HG03060 (cell line): ENCODE data around the gene OSGIN1.

ENCODE experiments used
- ATAC-seq: cut with Tn5 transposase; IDR thresholded peaks from one replicate; pipeline ENCODE4 v1.9.1; 2021; ENCODE audit warnings: low read depth, moderate number of reproducible peaks; ENCODE audit not compliant: unreplicated experiment

Gene OSGIN1, protein sequence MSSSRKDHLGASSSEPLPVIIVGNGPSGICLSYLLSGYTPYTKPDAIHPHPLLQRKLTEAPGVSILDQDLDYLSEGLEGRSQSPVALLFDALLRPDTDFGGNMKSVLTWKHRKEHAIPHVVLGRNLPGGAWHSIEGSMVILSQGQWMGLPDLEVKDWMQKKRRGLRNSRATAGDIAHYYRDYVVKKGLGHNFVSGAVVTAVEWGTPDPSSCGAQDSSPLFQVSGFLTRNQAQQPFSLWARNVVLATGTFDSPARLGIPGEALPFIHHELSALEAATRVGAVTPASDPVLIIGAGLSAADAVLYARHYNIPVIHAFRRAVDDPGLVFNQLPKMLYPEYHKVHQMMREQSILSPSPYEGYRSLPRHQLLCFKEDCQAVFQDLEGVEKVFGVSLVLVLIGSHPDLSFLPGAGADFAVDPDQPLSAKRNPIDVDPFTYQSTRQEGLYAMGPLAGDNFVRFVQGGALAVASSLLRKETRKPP

DNA sequence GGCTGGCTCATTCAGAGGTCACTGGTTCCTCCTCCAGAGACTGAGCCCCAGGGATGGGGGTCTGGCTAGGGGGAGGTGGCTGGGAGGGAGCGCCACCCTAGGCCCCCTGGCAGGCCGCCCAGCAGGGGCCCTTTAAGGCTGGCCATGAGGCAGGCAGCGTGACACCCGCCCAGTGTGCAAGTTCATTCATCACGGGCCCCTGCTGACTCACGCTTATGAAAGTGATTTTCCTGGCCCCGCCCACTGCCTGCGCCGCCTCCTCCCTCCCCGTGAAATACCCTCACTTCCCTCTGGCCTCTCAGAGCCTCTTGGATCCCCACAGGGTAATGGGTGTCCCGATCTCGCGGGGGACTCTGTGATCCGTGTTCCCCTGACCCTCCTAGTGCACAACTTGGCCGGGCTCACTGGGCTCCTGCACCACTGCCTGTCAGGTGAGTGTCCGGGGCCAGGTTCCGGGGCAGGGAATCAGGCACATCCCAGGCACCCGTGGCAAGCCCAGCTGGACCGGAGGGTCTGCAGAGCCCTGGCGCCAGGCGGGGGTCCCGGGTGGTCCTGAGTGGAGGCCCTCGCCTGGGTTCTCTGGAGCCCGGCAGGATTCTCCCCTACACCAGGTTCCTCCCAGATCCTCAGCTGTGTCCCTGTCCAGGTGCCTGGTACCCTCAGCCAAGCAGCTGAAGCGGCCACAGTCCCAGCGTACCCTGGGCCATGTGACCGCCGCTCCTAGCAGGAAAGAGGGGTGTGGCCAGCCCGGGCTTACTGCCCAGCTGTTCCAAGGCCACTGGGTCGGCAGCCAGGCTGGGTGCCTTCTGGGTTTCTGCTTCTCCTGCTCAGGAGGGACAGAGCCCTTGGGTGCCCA lies at the start of gene OSGIN1:
OSGIN1 (plus strand) TSS at position 301 of the 856 bp plus-strand sequence. CDS start 4,432 bp downstream, outside the sequence.
- ATAC-seq: no peak

DNA sequence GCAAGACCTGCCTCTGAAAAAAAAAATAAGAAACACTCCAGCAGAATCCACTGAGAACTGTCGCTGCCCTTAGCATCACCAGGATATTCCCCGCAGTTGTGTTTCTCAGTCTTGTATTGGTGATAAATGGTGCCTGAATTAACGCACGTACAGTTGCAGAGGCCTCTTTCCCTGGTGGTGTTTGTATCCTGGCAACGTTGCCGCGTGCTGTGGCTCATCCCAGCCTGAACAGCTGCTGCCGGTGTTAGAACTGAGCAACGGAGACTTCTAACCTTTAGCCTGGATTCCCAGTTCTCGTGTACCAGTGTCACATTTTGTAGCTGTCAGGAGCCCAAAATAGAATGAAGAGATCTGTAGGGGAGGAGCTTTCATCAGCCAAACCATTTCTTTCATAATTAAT lies 49.3 kb upstream of the OSGIN1 start:
- no peak for ATAC-seq

DNA sequence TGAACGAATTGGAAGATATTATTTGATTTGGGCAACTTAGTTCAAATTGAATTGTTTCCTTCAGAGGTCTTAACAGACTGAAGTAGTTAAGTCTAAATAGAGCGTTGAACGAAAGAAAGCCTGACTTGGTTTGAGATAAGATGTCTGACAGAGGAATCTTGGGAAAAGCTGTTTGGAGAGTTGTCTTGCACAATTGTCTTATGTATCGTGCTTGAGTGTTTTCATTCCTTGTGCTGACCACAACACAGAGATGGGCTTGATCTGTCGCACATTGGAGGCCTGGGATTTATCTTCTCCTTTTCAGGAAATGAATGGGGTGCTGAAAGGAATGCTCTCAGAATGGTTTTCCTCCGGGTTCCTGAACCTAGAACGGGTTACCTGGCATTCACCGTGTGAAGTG lies 46.4 kb upstream of the OSGIN1 start:
- ATAC-seq: no peak

DNA sequence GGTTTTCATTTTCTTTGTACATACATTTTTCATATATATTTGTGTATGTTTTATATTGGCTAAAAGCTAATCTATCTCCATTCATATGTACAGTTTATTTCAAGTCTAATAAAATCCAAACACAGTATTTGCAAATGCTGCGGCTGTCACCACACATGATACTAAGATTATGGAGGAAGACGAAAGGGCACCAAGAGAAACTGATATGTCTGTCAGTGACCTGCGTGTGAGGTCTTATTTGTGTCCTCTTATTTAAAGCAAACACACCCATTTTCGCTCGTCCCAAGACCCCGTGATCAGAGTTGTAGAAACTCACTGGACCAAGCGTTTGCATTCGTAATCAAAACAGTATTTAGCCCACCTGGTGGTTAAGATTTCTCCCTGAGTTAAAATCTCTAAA lies 45.9 kb upstream of the OSGIN1 start:
- ATAC-seq: no peak

DNA sequence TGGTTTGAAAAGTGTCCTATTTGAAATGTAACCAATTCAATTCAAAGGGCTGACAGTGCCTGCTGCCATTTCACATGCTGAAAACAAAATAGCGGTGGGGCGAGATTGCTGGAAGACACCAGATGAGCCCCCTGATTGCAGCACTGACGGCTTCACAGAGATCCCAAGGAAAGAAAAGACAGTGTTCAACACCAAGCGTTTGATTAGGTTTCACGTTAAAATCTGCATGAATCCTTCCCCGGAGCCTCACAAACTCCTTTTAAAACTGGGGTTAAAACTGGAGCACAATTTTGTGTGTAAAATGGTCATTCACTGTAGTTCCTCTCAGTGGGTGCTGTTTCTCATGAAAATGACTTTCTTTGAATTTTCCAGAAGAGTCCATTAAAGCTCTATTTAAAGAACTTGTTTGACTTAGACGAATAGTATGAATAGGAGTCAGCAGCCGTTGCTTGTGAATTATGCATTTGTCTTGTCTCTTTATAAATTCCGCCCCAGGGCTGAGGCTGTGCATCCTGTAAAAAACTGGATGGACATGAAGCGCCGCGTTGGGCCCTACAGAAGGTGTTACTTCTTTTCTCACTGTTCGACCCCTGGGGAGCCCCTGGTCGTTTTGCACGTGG lies 45.3 kb upstream of the OSGIN1 start:
- ATAC-seq: no peak

DNA sequence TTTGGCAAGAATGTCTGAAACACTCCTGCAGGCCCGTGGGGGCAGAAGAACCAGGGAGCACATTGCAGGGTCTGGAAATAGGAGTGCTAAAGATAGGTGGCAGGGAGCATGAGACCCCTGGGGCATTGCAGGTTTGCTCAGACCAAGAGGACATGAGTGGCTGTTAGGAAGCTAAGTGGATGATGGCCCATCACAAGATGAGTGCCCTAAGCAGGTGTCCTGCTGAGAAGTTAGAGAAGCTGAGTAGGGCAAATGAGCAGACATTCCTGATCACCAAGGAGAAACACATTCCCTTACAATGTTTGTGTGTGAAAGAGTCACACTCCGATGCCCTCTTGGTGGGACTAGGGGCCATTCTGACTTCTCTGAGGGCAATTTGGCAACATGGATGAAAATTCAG lies 44.2 kb upstream of the OSGIN1 start:
- no peak for ATAC-seq

DNA sequence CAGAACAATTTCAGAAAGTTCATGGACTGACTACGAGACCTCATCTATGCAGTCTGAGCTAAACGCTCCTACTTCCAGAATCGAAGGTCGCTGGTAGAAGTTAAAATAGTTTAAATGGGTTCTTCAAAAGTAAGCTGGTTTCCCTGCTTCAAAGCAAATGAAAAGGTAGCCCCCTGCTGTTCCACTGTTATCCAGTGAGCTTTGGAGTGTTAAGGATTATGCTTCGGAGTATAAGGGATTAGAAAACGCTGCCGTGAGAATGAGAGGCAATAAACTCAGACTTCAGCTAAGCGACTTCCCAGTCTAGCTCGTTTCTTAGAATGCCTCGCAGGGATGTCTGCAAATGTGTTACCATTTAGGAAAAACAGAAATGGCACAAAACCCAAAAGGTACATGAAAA lies 41.8 kb upstream of the OSGIN1 start:
- no peak for ATAC-seq

DNA sequence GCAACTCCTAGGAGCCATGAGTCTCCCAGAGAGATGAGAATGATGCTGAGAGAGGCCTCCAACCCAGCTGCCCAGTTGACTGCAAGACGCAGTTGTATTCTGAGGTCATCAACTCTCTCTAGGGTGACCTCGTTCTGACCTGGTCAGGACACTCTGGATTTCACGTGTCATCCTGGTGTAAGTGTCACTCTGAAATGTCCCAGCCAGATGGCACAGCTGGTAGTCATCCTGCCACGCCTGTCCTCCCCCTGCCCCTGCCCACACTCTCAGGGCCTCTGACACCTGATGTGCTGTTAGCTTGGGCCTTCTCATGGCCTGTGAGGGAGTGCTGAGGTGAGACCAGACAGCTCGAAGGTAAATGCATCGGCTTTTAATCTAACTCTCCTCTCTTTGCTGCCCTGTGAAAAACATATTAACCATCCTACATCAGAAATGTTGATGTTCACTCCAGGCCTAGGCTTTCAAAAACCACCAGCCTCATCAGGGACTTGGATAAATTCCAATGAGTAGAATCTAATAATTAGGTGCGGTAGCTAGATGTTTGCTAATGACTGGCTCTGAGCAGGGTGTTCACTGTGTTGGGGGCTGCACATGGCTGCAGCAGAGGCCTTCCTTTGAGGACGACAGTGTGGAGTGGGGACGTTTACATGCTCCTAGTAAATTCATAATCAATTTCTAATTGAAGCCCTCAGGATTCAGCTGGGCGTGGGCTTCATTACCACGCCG lies 40.4 kb upstream of the OSGIN1 start:
- no peak for ATAC-seq

DNA sequence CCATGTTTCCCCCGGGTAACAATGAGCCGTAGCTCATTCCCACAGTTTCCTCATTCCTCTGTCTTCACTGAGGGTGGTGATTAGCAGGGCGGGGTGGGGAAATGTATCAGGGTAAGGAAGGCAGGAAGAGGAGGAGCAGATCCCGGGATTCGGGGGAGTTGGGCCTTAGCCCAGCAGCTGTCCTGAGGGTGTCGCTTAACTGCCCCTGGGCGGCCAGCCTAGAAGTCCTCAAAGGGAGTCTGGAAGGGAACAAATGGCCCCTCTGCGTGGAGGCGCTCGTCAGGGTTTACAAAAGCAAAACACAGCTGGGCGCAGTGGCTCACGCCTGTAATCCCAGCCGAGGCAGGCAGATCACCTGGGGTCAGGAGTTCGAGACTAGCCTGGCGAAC lies 39.8 kb upstream of the OSGIN1 start:
- ATAC-seq: no peak

DNA sequence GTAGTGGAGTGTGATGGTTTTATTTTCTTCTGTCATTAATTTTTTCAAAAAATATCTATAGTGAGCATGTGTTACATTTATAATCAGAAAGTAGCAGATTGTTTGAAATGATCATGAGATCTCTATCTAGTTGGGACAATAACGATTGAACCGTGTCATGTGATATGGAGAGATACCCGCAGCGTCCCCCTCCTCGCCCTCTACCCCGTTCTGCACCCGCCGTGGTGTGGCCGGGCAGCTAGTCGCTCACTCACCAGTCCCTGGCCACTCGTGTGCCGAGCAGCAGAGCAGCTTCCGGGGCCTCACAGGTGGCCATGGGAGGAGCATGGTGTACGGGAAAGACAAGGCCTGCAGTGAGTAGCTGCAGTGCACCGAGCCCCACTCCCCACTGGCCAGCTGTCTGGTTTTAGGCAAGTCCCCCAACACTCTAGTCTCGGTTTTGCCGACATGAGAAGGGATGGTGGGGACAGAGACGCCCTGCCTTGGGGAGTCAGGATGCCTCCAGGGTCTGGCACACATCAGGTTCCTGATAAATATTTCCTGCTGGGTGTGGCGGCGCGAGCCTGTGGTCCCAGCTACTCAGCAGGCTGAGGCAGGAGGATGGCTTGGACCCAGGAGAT lies 38.8 kb upstream of the OSGIN1 start:
- no peak for ATAC-seq

DNA sequence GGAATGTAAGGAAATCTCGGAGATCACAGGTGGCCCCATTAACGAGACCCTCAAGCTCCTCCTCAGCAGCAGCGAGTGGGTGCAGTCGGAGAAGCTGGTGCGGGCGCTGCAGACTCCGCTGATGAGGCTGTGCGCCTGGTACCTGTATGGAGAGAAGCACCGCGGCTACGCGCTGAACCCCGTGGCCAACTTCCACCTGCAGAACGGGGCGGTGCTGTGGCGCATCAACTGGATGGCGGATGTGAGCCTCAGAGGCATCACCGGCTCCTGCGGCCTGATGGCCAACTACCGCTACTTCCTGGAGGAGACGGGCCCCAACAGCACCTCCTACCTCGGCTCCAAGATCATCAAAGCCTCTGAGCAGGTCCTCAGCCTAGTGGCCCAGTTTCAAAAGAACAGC lies 38.0 kb upstream of the OSGIN1 start:
- no peak for ATAC-seq

DNA sequence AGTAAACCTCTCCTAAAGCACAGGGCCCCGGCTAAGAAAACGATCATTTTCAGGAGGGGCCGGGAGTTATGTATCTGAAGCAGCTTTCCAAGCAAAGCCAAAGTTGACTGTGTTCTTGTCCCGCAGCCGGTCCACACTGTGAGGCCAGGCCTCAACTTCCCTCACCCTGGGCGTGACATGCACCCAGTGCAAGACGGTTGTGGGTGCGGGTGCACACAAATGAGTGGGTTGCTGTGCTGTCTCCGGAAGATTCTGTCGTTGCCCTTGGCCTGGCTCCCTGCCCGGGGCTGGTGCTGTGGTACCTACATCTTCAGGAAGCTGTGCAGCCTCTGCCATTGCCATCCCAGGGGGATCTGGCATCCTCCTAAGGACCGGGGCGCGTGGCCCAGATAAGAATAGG lies 37.5 kb upstream of the OSGIN1 start:
- ATAC-seq: no peak

DNA sequence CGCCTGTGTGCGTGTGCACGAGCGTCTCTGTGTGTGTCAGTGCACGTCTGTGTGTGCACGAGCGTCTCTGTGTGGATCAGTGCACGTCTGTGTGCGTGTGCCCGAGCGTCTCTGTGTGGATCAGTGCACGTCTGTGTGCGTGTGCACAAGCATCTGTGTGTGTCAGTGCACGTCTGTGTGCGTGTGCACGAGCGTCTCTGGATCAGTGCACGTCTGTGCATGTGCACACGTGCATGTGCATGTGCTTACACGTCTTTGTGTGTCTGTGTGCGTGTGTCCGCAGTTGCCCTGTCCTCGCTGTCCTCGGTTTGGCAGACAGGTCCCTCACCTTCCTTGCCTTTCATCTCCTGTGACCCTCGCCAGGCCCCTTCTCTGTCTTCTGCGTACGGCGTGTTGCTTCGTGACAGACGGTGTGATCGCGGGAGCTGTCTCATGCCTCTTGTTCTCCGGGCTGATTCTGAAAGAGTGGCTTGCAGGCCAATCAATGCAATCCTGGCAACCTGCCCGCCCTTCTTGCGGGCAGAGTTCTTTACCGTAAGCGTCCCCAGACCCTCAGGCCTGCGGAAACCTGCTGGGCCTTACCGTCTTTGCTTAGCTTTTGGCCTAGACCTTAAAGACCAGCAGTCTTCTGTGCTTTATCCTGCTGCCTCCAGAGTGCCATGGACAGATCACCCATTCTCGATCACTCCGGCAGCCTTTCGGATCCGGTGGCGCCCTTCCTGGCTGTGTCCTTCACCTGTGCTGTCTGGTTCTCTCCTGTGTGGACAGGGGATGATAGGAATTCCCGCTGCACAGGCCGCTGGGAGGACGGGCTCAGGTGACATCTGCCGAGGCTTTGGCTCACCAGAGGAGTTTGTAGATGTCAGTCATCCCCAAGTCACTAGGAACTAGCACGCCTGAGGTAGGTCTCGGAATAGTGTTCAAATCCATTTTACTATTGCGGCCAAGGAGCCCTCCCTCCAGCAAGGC lies 35.6 kb upstream of the OSGIN1 start:
- ATAC-seq: no peak

DNA sequence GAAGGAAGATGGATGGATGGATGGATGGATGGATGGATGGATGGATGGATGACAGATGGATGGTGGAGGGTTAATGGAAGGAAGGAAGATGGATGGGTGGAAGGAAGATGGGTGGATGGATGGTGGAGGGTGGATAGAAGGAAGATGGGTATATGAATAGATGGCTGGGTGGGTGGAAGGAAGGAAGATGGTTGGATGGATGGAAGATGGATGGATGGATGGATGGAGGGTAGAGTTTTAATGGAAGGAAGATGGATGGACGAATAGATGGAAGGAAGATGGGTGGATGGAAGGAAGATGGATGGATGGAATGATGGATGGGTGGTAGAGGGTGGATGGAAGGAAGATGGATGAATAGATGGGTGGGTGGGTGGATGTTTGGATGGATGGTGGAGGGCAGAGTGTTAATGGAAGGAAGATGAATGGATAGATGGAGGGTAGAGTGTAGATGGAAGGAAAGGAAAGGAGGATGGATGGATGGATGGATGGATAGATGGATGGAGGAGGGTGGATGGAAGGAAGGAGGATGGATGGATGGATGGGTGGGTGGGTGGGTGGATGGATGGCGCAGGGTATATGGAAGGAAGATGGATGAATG lies 32.0 kb upstream of the OSGIN1 start:
- ATAC-seq: no peak

DNA sequence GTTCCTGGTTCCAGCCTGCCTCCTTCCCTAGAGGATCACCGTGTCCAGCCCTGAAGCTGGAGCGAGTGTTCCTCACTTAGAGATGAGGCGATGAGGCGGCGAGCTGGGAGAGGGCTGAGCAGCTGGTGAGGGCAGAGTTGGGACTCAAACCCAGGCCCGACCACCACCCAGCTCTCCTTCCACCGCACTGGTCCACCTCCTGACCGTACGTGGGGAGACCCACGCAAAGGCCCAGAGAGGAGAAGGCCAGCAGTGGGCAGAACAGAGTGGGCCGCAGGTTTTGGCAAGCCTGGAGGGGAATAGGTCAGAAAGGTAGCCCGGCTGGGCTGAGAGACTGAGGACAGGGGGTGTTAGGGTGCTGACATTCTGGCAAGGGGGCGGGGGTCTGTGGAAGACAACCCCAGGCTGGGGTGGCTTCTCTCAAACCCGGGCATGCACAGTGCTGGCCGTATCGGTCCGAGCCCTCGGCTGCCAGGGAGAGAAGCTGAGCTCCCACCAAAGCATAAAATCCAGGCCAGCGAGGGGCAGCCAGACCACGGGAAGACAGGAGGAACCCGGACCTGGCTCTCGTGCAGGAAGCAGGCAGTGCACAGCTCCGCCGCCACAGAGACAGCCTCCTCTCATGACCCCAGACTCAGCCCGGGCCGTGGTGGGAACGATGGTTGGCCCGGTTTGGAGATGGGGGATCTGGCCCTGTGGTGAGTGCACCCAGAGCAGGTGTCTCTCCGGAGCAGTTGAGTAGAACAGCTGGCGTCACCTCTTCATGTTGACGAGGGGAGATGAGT lies 29.3 kb upstream of the OSGIN1 start:
- ATAC-seq: no peak

DNA sequence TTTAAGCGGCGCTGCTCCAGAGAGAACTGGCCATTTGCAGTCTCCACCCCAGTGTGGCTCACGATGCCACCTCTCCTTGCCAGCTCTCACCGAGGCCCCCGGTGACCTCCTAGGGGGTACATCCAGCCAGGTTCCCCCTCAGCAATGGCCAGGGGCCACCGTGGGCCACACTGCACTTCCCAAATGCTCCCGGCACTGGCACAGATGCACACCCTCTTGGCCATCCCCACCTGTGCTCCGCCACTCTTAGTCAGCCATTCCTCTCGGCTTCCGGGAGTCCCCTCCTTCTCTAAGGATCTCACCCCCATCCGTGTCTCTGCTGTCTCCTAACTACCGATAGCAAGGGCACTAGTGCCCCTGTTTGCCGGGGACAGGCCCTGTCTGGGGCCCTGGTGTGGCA lies 28.4 kb upstream of the OSGIN1 start:
- no peak for ATAC-seq

DNA sequence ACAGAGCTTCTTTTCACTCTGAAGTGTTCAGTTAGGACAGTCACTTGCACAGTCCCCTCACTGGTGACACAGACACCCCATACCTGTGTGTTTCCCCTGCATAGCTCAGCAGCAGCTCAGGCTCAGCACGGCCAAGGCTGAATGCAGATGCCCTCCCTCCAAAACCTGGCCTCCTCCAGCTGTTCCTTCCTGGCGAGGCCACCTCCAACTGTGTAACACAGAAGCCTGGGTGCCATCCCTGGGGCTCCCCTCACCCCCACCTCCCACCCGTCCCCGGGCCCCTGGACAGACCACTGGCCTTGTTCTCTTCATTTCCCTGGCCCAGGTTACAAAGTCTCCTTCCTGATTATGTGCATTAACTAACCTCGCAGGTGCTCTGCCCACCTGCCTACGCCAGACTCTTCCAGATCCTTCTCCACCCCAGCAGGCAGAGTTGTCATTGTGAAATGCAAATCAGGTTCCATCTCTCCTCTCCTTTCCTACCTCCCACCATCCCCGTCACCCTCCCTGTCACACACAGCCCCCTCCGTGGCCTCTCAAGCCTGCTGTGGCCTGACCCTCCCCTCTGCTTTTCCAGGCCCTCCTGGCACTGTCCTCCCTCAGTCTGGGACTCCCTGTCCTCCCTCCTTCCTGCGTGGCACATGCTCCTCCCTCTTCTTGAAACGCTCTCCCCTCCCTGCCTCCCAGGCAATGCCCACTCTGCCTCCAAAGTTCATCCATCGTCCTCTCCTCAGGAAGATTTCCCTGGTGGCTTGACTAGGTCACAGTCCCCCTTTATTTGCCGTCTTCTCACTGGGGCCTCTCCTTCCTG lies 27.7 kb upstream of the OSGIN1 start:
- ATAC-seq: no peak
